ENCODE results near the gene DLG1.

Gene DLG1

DNA sequence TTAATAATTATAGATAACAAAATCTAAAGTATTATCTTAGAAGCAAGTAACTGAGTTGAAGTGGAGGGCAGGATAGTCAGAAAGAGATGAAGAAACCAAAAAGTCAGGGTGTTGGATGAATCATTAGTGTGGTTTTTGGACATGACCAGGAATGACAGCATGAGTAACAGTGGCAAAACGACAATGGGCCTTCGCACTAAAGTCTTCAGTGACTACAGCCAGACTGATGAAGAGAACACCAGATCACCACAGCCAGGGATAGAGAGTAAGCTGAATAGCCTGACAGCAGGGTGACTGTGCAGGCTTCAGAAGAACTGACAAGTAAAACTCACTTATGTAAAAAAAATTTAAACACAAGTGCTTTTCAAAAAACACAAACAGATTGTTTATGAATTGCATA is 172.8 kb downstream of the DLG1 start:
- Histone ChIP-seq H3K27me3 (ENCODE audit: control insufficient read depth in 1 of 2, insufficient read depth in 1 of 2, low read length in 2 of 2) (no peaks in the 10 kb centered on the region), H3K79me1 (replicated peaks; ENCODE audit: low read length, poor library complexity, severe bottlenecking) (peaks cover 9% of the 10 kb centered on the region), H3K4ac (ENCODE audit: low read depth in 1 of 2, low read length in 2 of 2) (no peak overlapping the region)

DNA sequence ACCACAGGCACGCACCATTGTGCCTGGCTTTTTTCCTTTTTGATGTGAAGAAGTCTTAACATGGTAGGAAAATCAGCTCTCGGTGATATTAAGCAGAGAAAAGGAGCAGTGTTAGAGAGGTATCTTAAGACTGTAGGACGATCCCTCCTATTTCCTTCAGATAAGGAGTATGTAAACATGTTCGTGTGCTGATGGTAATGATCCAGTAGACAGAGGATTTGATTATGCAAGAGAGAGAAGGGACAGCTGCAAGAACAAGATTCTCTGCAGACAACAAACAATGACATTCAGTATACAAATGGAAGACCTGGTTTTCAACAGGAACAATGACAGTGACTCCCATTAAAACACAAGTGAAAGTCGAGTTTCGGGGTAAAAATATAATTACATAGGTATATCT is 173.7 kb downstream of the DLG1 start:
- H3K18ac ChIP-seq (ENCODE audit: low read depth in 1 of 2, low read length in 2 of 2) = no peak overlapping the region
- H2BK120ac ChIP-seq (ENCODE audit: low read depth, low read length) = no peak overlapping the region
- H3K9ac ChIP-seq (ENCODE audit: low read length) = no peak overlapping the region
- no peak overlapping the region for H3K14ac ChIP-seq (ENCODE audit: low read length in 2 of 2)
- DNase-seq = peak; percentile 64
- H3K9me3 ChIP-seq (ENCODE audit: control insufficient read depth, low read length) = no peaks in the 10 kb centered on the region
- H3K23ac ChIP-seq (ENCODE audit: low read length in 2 of 2) = no peak overlapping the region
- H3K4me1 ChIP-seq (ENCODE audit: control insufficient read depth, insufficient read depth, low read depth, low read length) = peaks cover 3% of the 10 kb centered on the region
- peaks cover 12% of the 10 kb centered on the region for H3K79me1 ChIP-seq (replicated peaks; ENCODE audit: low read length, poor library complexity, severe bottlenecking)
- no peak overlapping the region for H2BK5ac ChIP-seq (ENCODE audit: low read depth, low read length, poor library complexity, severe bottlenecking)
- 64% methylated on average over 5 of the region's 6 CpGs for WGBS
- H3K36me3 ChIP-seq (ENCODE audit: control insufficient read depth in 1 of 2, insufficient read depth in 2 of 2, low read depth in 1 of 2, low read length in 2 of 2) = peaks cover 13 to 28% of the 10 kb centered on the region in 2 experiments
- no peak overlapping the region for H3K4me3 ChIP-seq (ENCODE audit: insufficient read depth in 1 of 2, low read depth in 1 of 2, low read length in 2 of 2)
- no peak overlapping the region for H4K91ac ChIP-seq (ENCODE audit: low read length)
- H3K4me2 ChIP-seq (ENCODE audit: low read length, poor library complexity, severe bottlenecking) = no peak overlapping the region
- no peak overlapping the region for H2BK15ac ChIP-seq (ENCODE audit: low read depth, poor library complexity, severe bottlenecking)
- H2AFZ ChIP-seq (ENCODE audit: low read depth, low read length) = no peak overlapping the region
- H3K27me3 ChIP-seq (ENCODE audit: control insufficient read depth in 1 of 2, insufficient read depth in 1 of 2, low read length in 2 of 2) = no peaks in the 10 kb centered on the region
- no peak overlapping the region for H3K4ac ChIP-seq (ENCODE audit: low read depth in 1 of 2, low read length in 2 of 2)
- H2AK5ac ChIP-seq (ENCODE audit: low read length, severe bottlenecking) = no peak overlapping the region
- no peak overlapping the region for H3K27ac ChIP-seq (ENCODE audit: low read length, poor library complexity, severe bottlenecking)
- H4K8ac ChIP-seq (ENCODE audit: low read length) = no peak overlapping the region
- no peak overlapping the region for H2BK12ac ChIP-seq (ENCODE audit: low read length in 2 of 2)

More for the DNA sequence above, 172.8 kb downstream of the DLG1 start:
- peak; percentile 64 for DNase-seq
- no peak overlapping the region for H3K4me2 ChIP-seq (ENCODE audit: low read length, poor library complexity, severe bottlenecking)
- no peak overlapping the region for H2AK5ac ChIP-seq (ENCODE audit: low read length, severe bottlenecking)
- H3K9me3 ChIP-seq (ENCODE audit: control insufficient read depth, low read length) = no peaks in the 10 kb centered on the region
- no peak overlapping the region for H2BK12ac ChIP-seq (ENCODE audit: low read length in 2 of 2)
- H3K4me3 ChIP-seq (ENCODE audit: insufficient read depth in 1 of 2, low read depth in 1 of 2, low read length in 2 of 2) = no peak overlapping the region
- no peak overlapping the region for H4K8ac ChIP-seq (ENCODE audit: low read length)
- no peak overlapping the region for H3K14ac ChIP-seq (ENCODE audit: low read length in 2 of 2)
- H3K18ac ChIP-seq (ENCODE audit: low read depth in 1 of 2, low read length in 2 of 2) = no peak overlapping the region
- no peak overlapping the region for H2BK15ac ChIP-seq (ENCODE audit: low read depth, poor library complexity, severe bottlenecking)
- H2BK5ac ChIP-seq (ENCODE audit: low read depth, low read length, poor library complexity, severe bottlenecking) = no peak overlapping the region
- H3K9ac ChIP-seq (ENCODE audit: low read length) = no peak overlapping the region
- no peak overlapping the region for H2AFZ ChIP-seq (ENCODE audit: low read depth, low read length)
- H3K23ac ChIP-seq (ENCODE audit: low read length in 2 of 2) = no peak overlapping the region
- no peak overlapping the region for H2BK120ac ChIP-seq (ENCODE audit: low read depth, low read length)
- H4K91ac ChIP-seq (ENCODE audit: low read length) = no peak overlapping the region
- peaks cover 3% of the 10 kb centered on the region for H3K4me1 ChIP-seq (ENCODE audit: control insufficient read depth, insufficient read depth, low read depth, low read length)
- WGBS = 54% methylated on average over 2 of the region's 2 CpGs
- no peak overlapping the region for H3K27ac ChIP-seq (ENCODE audit: low read length, poor library complexity, severe bottlenecking)
- peaks cover 13 to 37% of the 10 kb centered on the region in 2 experiments for H3K36me3 ChIP-seq (ENCODE audit: control insufficient read depth in 1 of 2, insufficient read depth in 2 of 2, low read depth in 1 of 2, low read length in 2 of 2)

DNA sequence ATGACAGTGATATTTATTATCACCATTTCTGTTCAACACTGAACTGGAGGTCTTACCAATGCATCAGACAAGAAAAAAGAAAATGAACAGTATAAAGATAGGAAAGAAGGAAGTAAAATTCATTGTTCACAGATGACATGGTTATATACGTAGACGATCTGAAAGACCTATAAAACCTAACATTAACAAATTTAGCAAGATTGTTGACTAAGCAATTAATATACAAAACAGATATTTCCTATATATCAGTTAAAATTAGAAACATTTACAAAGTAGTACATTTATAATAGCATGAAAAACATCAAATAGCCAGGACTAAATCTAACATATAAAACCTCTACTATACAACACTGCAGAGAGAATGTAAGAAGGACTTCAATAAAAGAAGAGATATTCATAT is 176.0 kb downstream of the DLG1 start:
- no peak overlapping the region for H3K14ac ChIP-seq (ENCODE audit: low read length in 2 of 2)
- no peak overlapping the region for H2BK15ac ChIP-seq (ENCODE audit: low read depth, poor library complexity, severe bottlenecking)
- H2BK5ac ChIP-seq (ENCODE audit: low read depth, low read length, poor library complexity, severe bottlenecking) = no peak overlapping the region
- peaks cover 12% of the 10 kb centered on the region for H3K79me1 ChIP-seq (replicated peaks; ENCODE audit: low read length, poor library complexity, severe bottlenecking)
- H4K91ac ChIP-seq (ENCODE audit: low read length) = no peak overlapping the region
- H3K4me3 ChIP-seq (ENCODE audit: insufficient read depth in 1 of 2, low read depth in 1 of 2, low read length in 2 of 2) = no peak overlapping the region
- no peak overlapping the region for H4K8ac ChIP-seq (ENCODE audit: low read length)
- H3K36me3 ChIP-seq (ENCODE audit: control insufficient read depth in 1 of 2, insufficient read depth in 2 of 2, low read depth in 1 of 2, low read length in 2 of 2) = peaks cover 10 to 19% of the 10 kb centered on the region in 2 experiments
- no peak overlapping the region for H3K4ac ChIP-seq (ENCODE audit: low read depth in 1 of 2, low read length in 2 of 2)
- no peak overlapping the region for H2AFZ ChIP-seq (ENCODE audit: low read depth, low read length)
- no CpG with 5 or more reads among the region's 2 CpGs for WGBS
- no peak for DNase-seq
- H3K4me1 ChIP-seq (ENCODE audit: control insufficient read depth, insufficient read depth, low read depth, low read length) = peaks cover 3% of the 10 kb centered on the region
- H2BK12ac ChIP-seq (ENCODE audit: low read length in 2 of 2) = no peak overlapping the region
- H3K23ac ChIP-seq (ENCODE audit: low read length in 2 of 2) = no peak overlapping the region
- H3K9ac ChIP-seq (ENCODE audit: low read length) = no peak overlapping the region
- no peak overlapping the region for H2BK120ac ChIP-seq (ENCODE audit: low read depth, low read length)
- H3K27ac ChIP-seq (ENCODE audit: low read length, poor library complexity, severe bottlenecking) = no peak overlapping the region
- no peak overlapping the region for H3K18ac ChIP-seq (ENCODE audit: low read depth in 1 of 2, low read length in 2 of 2)
- H3K9me3 ChIP-seq (ENCODE audit: control insufficient read depth, low read length) = no peaks in the 10 kb centered on the region
- no peak overlapping the region for H2AK5ac ChIP-seq (ENCODE audit: low read length, severe bottlenecking)
- H3K27me3 ChIP-seq (ENCODE audit: control insufficient read depth in 1 of 2, insufficient read depth in 1 of 2, low read length in 2 of 2) = no peaks in the 10 kb centered on the region
- H3K4me2 ChIP-seq (ENCODE audit: low read length, poor library complexity, severe bottlenecking) = no peak overlapping the region

DNA sequence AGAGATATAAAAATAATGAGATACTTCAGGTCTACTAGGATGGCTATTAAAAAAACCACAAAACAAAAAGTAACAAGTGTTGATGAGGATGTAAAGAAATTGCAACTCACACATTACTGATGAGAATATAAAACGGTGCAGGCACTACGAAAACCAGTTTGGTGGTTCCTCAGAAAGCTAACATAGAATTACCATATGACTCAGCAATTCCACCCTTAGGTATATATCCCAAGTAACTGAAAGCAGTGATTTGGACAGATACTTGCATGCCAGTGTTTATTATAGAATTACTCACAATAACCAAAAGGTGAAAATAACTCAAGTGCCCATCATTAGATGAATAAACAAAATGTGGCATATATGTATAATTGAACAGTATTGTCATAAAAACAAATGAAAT is 181.3 kb downstream of the DLG1 start:
- H3K4me2 ChIP-seq (ENCODE audit: low read length, poor library complexity, severe bottlenecking) = no peak overlapping the region
- H2AFZ ChIP-seq (ENCODE audit: low read depth, low read length) = no peak overlapping the region
- peaks cover 2 to 42% of the 10 kb centered on the region in 2 experiments for H3K36me3 ChIP-seq (ENCODE audit: control insufficient read depth in 1 of 2, insufficient read depth in 2 of 2, low read depth in 1 of 2, low read length in 2 of 2)
- H3K18ac ChIP-seq (ENCODE audit: low read depth in 1 of 2, low read length in 2 of 2) = no peak overlapping the region
- no peak overlapping the region for H2BK15ac ChIP-seq (ENCODE audit: low read depth, poor library complexity, severe bottlenecking)
- no peak overlapping the region for H3K4ac ChIP-seq (ENCODE audit: low read depth in 1 of 2, low read length in 2 of 2)
- H2BK120ac ChIP-seq (ENCODE audit: low read depth, low read length) = no peak overlapping the region
- no peak overlapping the region for H3K9ac ChIP-seq (ENCODE audit: low read length)
- WGBS = no CpG with 5 or more reads among the region's 2 CpGs
- no peak overlapping the region for H2BK5ac ChIP-seq (ENCODE audit: low read depth, low read length, poor library complexity, severe bottlenecking)
- H3K14ac ChIP-seq (ENCODE audit: low read length in 2 of 2) = no peak overlapping the region
- peak; percentile 22 for DNase-seq
- no peak overlapping the region for H3K27ac ChIP-seq (ENCODE audit: low read length, poor library complexity, severe bottlenecking)
- H3K4me3 ChIP-seq (ENCODE audit: insufficient read depth in 1 of 2, low read depth in 1 of 2, low read length in 2 of 2) = no peak overlapping the region
- H3K23ac ChIP-seq (ENCODE audit: low read length in 2 of 2) = no peak overlapping the region
- peaks cover 7% of the 10 kb centered on the region for H3K79me1 ChIP-seq (replicated peaks; ENCODE audit: low read length, poor library complexity, severe bottlenecking)
- no peak overlapping the region for H2AK5ac ChIP-seq (ENCODE audit: low read length, severe bottlenecking)
- H3K9me3 ChIP-seq (ENCODE audit: control insufficient read depth, low read length) = no peaks in the 10 kb centered on the region
- H3K4me1 ChIP-seq (ENCODE audit: control insufficient read depth, insufficient read depth, low read depth, low read length) = no peaks in the 10 kb centered on the region
- H3K27me3 ChIP-seq (ENCODE audit: control insufficient read depth in 1 of 2, insufficient read depth in 1 of 2, low read length in 2 of 2) = no peaks in the 10 kb centered on the region
- no peak overlapping the region for H2BK12ac ChIP-seq (ENCODE audit: low read length in 2 of 2)
- no peak overlapping the region for H4K8ac ChIP-seq (ENCODE audit: low read length)
- no peak overlapping the region for H4K91ac ChIP-seq (ENCODE audit: low read length)
